Kidney epithelial cell (primary cell): ENCODE results near the gene PTGES3. TPM values are rescaled to one million over a fixed set of nuclear protein-coding genes. Genes with fewer than 3 reads are reported as not detected.

Experiments used
- DNase-seq: peaks from one replicate; pipeline ENCODE4 v3.0.0-alpha.2; 2010; ENCODE audit warnings: low read depth
- H3K27me3 ChIP-seq: 2 replicates; pipeline ENCODE4 v1.6.0; 2011; ENCODE audit warnings: low read length; ENCODE audit not compliant: control insufficient read depth, insufficient read depth
- H3K36me3 ChIP-seq: 2 replicates; pipeline ENCODE4 v1.5.1; 2011; ENCODE audit warnings: low read length; ENCODE audit not compliant: control insufficient read depth, insufficient read depth
- H3K4me3 ChIP-seq: 2 replicates; pipeline ENCODE4 v1.5.1; 2011; ENCODE audit warnings: low read depth, mild to moderate bottlenecking, control low read depth, low read length
- total RNA-seq: library from RNA; depleted of rRNA; stranded (reverse); fragments of >200 nt; gene quantifications from 2 replicates; pipeline ENCODE4 v1.2.3, GENCODE V29; 2015
- TF ChIP-seq, protein P1 (sequence below): IDR thresholded peaks from 2 replicates; pipeline ENCODE4 v1.5.1; 2011; ENCODE audit warnings: mild to moderate bottlenecking, moderate library complexity, low read length, control low read depth, inconsistent platforms; ENCODE audit not compliant: insufficient read depth, poor library complexity, severe bottlenecking

The PTGES3 gene
- total RNA-seq, 1 donor from 2014 or later, result 119 TPM

DNA sequence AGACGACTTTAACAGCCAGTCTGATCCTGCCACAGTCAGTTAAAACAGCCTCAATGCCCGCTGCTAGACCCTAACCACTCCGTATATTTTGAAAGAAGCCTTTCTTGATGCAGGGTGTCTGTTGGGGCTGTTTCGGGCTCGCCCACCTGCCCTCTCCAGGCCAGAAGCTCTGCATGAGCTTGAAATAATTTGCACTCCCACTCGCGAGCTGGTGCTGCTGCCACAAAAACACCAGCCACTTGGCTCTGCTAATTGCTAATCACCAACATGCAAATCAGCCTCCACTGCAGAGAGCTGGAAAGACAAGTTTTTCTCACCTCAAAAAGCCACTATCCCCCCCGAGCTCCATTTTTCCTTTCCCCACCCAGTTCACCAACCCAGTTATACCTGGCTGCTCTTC, 73.5 kb downstream of the PTGES3 start:
- DNase-seq, result no peak
- peaks cover 4% of the 10 kb centered on the region for H3K36me3 ChIP-seq
- H3K4me3 ChIP-seq, result no peak overlapping the region
- H3K27me3 ChIP-seq, result no peaks in the 10 kb centered on the region
- TF ChIP-seq, protein P1, sequence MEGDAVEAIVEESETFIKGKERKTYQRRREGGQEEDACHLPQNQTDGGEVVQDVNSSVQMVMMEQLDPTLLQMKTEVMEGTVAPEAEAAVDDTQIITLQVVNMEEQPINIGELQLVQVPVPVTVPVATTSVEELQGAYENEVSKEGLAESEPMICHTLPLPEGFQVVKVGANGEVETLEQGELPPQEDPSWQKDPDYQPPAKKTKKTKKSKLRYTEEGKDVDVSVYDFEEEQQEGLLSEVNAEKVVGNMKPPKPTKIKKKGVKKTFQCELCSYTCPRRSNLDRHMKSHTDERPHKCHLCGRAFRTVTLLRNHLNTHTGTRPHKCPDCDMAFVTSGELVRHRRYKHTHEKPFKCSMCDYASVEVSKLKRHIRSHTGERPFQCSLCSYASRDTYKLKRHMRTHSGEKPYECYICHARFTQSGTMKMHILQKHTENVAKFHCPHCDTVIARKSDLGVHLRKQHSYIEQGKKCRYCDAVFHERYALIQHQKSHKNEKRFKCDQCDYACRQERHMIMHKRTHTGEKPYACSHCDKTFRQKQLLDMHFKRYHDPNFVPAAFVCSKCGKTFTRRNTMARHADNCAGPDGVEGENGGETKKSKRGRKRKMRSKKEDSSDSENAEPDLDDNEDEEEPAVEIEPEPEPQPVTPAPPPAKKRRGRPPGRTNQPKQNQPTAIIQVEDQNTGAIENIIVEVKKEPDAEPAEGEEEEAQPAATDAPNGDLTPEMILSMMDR, result no peak

Other genes with a start within 250 kb of the PTGES3 start
- 10.3 and 15.5 TPM in 2 replicates for gene TIMELESS, start 238.9 kb downstream of the PTGES3 start, total RNA-seq
- gene MIP, start 233.6 kb downstream of the PTGES3 start, total RNA-seq, result not detected in 2 replicates
- 1.0 and 1.1 TPM in 2 replicates for gene SPRYD4, start 219.7 kb downstream of the PTGES3 start, total RNA-seq
- gene GLS2, start 200.1 kb downstream of the PTGES3 start, total RNA-seq, result 2.3 and 3.3 TPM in 2 replicates
- gene RBMS2, start 166.5 kb downstream of the PTGES3 start, total RNA-seq, result 37.2 and 42.4 TPM in 2 replicates
- gene BAZ2A, start 58.0 kb downstream of the PTGES3 start, total RNA-seq, result 37.9 and 49.9 TPM in 2 replicates
- gene ATP5F1B, start 42.3 kb downstream of the PTGES3 start, total RNA-seq, result 399 and 419 TPM in 2 replicates
- 1,136 and 1,207 TPM in 2 replicates for gene NACA, start 37.0 kb upstream of the PTGES3 start, total RNA-seq
- 4.5 and 12.0 TPM in 2 replicates for gene PRIM1, start 64.0 kb upstream of the PTGES3 start, total RNA-seq
- gene HSD17B6, start 75.0 kb upstream of the PTGES3 start, total RNA-seq, result 0.34 and 0.63 TPM in 2 replicates
- not detected in 2 replicates for gene SDR9C7, start 246.1 kb upstream of the PTGES3 start, total RNA-seq